ENCODE results near the gene EMC6. TPM values are rescaled to one million over a fixed set of nuclear protein-coding genes. Genes with fewer than 3 reads are reported as not detected.
A peak's percentile ranks its signal among the peaks of the same experiment; 100 is the strongest.

The EMC6 gene
- total and polyA plus RNA-seq, 2 of the 13 experiments (the other 11 are each of a cell fraction or from before 2014, with no cell fraction given), result 45.1 to 47.7 TPM

- TF ChIP-seq ARID4A (CRISPR knock-in tag; IDR thresholded peaks at IDR 0.05; ENCODE audit: borderline replicate concordance) (peak; percentile 54; the same call in 1 of the 2 replicates), ZIK1 (CRISPR knock-in tag; IDR thresholded peaks at IDR 0.05; ENCODE audit: borderline replicate concordance, low read depth) (no peak), ZEB1 (IDR thresholded peaks at IDR 0.05; ENCODE audit: insufficient replicate concordance, low read depth) (no peak), CREM (IDR thresholded peaks at IDR 0.05) (peak; percentile 70), CREM (CRISPR knock-in tag; IDR thresholded peaks at IDR 0.05) (no peak), SOX5 (CRISPR knock-in tag; IDR thresholded peaks at IDR 0.05; ENCODE audit: borderline replicate concordance) (peak; percentile 89), ZNF589 (CRISPR knock-in tag; conservative IDR thresholded peaks at IDR 0.05) (no peak), TEAD3 (CRISPR knock-in tag; optimal IDR thresholded peaks at IDR 0.05; ENCODE audit: borderline replicate concordance) (peak; percentile 49), RXRA (CRISPR knock-in tag; IDR thresholded peaks at IDR 0.05) (no peak), SIN3A (IDR thresholded peaks at IDR 0.05; ENCODE audit: borderline replicate concordance, low read depth, low read length) (0 out of 2 replicates have a peak, but pooled peaks have one; percentile 16), HNRNPLL (IDR thresholded peaks at IDR 0.05; ENCODE audit: low read depth, low read length, poor library complexity, severe bottlenecking) (peak; percentile 27), NCOA1 (CRISPR knock-in tag; IDR thresholded peaks at IDR 0.05) (no peak), SIX4 (CRISPR knock-in tag; IDR thresholded peaks at IDR 0.05) (no peak), ELF1 (CRISPR knock-in tag; IDR thresholded peaks at IDR 0.05) (peak; percentile 67), SCMH1 (CRISPR knock-in tag; IDR thresholded peaks at IDR 0.05; ENCODE audit: borderline replicate concordance) (no peak), TFE3 (CRISPR knock-in tag; IDR thresholded peaks at IDR 0.05) (peak; percentile 78)
- TF ChIP-seq, protein P1, sequence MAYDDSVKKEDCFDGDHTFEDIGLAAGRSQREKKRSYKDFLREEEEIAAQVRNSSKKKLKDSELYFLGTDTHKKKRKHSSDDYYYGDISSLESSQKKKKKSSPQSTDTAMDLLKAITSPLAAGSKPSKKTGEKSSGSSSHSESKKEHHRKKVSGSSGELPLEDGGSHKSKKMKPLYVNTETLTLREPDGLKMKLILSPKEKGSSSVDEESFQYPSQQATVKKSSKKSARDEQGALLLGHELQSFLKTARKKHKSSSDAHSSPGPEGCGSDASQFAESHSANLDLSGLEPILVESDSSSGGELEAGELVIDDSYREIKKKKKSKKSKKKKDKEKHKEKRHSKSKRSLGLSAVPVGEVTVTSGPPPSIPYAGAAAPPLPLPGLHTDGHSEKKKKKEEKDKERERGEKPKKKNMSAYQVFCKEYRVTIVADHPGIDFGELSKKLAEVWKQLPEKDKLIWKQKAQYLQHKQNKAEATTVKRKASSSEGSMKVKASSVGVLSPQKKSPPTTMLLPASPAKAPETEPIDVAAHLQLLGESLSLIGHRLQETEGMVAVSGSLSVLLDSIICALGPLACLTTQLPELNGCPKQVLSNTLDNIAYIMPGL (CRISPR knock-in tag; IDR thresholded peaks at IDR 0.05; ENCODE audit: borderline replicate concordance in 1 of 2, low read depth in 1 of 2), result peak in 1 of 2 experiments; percentile 46; a peak in 1 of 4 replicates
- TF ChIP-seq, protein P2, sequence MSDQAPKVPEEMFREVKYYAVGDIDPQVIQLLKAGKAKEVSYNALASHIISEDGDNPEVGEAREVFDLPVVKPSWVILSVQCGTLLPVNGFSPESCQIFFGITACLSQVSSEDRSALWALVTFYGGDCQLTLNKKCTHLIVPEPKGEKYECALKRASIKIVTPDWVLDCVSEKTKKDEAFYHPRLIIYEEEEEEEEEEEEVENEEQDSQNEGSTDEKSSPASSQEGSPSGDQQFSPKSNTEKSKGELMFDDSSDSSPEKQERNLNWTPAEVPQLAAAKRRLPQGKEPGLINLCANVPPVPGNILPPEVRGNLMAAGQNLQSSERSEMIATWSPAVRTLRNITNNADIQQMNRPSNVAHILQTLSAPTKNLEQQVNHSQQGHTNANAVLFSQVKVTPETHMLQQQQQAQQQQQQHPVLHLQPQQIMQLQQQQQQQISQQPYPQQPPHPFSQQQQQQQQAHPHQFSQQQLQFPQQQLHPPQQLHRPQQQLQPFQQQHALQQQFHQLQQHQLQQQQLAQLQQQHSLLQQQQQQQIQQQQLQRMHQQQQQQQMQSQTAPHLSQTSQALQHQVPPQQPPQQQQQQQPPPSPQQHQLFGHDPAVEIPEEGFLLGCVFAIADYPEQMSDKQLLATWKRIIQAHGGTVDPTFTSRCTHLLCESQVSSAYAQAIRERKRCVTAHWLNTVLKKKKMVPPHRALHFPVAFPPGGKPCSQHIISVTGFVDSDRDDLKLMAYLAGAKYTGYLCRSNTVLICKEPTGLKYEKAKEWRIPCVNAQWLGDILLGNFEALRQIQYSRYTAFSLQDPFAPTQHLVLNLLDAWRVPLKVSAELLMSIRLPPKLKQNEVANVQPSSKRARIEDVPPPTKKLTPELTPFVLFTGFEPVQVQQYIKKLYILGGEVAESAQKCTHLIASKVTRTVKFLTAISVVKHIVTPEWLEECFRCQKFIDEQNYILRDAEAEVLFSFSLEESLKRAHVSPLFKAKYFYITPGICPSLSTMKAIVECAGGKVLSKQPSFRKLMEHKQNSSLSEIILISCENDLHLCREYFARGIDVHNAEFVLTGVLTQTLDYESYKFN (CRISPR knock-in tag; conservative IDR thresholded peaks at IDR 0.05), result peak; percentile 71
Measured at GRCh38 chr17:3641717-3642486, 26.7 kb upstream of the EMC6 start (continued).

Data from HepG2 (cell line).